Fibroblast of skin of right quadriceps (primary cell): ENCODE data around the gene GCN1.
A peak's percentile ranks its signal among the peaks of the same experiment; 100 is the strongest.

Experiments
- DNase-seq: peaks from one replicate; pipeline ENCODE4 v3.0.0-alpha.2; 2013

Gene GCN1

DNA sequence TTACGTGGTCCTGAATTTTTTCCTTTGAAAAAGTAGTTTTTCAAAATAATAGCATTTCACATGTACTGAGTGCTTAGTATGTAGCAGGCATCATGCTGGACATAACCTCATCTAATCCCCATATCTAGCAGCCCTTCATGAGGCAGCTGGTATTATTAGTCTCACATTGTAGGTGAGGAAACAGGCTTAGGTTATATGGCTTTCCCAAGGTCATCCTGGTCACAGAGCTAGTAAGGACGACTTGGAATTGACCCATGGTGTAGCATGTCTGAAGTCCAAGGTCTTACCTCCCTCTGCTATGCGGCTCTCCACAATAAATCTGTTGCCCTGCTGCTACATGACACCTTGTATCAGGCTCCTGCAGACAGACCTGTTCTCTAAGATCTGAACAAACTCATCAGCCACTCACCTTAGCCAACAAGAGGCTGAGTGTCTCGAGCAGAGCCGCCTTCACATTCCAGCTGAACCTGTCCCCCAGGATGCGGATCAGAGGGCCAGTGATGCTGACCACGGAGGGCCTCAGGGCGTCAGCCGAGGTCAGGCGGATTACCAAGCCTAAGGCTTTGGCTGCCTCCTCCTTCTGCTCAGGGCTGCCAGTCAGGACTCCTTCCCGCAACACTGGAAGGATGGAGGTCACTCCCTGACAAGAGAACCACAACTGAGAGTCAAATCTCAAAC, 58.3 kb downstream of the GCN1 start:
- no peak for DNase-seq

- no peak for DNase-seq
Observed at GRCh38 chr12:120134307-120134980, 60.1 kb downstream of the GCN1 start.

DNA sequence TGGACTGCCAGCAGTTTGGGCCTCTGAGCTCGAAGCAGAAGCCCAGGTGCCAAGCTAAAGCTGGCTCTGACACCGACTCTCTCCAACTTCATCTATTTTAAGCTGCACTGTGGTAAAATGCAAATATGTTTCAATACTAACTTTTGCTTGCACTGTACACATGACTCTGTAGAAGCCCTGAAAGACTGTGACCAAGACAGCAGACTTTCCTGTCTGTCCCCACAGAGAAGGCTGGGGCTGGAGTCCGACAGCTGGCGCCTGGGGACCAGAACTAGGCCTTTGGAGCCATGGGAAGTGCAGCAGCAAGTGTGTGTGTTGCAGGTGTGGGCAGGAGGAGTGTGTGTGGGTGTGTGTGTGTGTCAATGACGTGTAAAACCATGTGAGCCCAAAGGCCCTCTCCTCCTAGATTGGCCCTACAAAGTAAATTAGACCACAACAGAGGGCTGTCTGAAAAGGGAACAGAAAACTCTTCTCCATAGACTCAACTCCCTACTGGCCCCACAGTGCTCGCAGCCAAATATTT, 61.6 kb downstream of the GCN1 start:
- no peak for DNase-seq

DNA sequence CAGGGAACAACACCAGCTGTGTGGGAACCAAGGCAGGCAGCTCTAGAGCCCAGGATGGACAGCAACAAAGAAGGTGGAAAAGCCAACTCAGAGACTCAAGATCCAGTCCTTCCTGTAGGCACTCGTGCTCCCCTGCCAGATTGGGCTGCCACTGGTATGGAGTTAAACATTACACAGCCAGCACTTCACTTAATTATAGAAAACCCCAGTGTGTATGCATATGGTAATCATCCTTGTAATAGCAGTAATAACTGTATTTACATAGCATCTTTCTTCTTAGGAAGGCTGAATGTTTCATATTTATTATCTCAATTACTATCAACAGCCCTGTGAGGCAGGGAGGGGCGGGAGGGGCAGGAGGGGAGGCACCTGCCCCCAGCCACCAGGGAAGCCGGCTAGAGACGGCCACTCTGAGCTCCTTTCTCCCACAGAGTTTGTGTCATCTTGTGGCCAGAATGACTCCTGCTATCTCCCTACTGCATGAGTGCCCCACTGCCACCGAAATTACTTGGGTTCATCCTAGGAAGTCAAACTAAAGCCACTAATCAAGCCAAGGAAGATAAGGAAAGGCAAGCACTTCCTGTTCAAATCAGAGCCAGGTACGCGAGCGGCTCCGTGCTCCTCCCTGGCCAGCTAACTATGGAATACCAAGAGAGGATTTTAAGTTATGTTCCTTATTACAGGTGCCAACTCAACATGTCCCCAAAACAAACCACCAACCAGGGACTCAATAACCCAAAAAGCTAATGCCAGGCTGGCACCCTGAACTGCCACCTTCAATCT, 62.3 kb downstream of the GCN1 start:
- DNase-seq: no peak

DNA sequence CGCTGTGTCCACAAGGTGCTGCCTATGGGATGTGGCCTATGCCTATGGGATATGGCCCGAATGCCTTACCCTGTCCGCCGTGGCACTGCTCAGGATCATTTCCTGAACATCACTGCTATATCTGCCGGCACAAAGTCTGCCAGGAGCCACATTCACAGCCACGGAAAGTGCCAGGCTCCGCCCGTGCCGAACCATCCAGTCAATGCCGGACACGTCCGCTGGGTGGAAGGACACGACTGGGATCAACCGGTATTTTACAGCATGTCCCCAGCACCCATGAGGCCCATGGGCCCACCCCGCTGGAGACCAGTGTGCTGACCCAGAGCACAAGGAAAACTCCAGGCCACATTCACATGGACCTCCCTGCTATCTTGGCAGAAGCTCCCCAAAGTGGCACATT, 63.4 kb downstream of the GCN1 start:
- no peak for DNase-seq

DNA sequence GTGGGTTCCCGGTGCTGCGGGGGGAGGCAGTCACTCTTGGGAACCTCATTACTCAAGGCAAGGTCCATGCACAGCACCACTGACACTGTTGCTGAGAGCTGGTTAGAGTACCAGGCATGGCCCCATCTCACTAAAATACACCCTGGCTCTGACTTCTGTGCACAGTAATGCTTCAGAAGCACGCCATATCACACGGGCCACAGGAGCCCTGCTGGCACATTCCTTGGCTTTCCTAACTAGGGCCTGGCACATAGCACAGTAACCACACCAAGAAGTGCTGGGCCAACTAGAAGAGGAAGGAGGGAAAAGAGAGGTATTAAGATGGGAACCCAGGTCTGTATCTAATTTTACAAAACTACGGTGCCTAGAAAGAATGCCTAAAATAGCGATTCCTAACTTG, 64.5 kb downstream of the GCN1 start:
- DNase-seq: no peak

GRCh38 chr12:120126635-120127005, 67.9 kb downstream of the GCN1 start:
- DNase-seq: no peak

DNA sequence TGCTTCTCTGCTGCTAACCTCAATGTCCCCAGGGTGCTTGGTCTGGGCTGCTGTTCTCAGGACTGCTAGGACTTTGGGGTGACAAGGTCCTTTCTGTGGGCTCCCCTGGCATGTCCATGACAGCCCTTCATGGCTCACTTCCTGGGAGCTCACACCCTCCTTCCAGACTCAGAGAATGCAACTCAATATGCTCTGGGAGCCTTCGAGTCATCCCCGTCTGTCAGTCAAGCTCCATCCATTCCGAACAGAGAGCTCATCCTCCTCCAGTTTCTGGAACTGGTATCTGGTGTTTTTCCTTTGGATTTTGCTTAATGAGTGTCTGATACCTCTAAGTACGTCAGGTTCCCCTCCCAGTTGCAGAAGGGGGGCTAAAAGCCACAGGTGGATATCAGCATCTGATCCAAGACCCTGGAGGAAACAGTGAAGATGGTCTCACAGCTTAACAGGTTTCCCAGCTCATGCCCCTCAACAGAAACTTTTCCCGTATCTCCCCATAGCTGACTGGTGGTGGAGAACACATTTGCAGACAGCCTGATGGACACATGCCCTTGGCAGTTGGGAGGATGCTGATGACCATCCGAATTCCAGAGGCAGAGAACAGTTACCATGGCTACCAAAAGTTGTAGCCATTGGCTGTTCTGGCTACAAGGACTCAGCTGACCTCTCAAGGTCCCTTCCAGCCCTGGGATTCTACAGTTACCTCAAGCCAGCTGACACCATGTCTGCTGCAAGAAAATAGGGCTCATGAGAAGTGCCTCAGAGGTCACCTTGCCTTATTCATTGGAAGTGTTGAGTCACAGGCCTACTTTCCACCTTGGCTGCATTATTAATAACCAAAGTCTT, 68.5 kb downstream of the GCN1 start:
- DNase-seq: no peak

- no peak for DNase-seq
Observed at GRCh38 chr12:120125029-120125428, 69.5 kb downstream of the GCN1 start.

DNA sequence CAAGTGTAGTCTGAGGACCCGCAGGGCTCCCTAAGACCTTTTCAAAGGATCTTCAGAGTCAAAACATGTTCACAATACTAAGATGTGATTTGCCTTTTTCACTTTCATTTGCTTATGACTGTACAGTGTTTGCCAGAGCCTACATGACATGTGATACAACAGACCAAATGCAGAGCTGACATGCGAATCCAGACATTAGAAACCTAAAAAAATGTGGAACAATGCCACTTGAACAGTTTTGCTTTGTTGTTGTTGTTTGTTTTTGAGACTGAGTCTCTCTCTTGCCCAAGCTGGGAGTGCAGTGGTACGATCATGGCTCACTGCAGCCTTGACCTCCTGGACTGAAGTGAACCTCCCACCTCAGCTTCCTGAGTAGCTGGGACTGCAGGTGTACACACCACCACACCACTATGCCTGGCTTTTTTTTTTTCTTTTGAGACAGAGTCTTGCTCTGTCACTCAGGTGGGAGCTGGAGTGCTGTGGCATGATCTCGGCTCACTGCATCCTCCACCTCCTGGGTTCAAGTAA, 72.7 kb downstream of the GCN1 start:
- no peak for DNase-seq

- DNase-seq: no peak
Observed at GRCh38 chr12:120121343-120121742, 73.2 kb downstream of the GCN1 start.

DNA sequence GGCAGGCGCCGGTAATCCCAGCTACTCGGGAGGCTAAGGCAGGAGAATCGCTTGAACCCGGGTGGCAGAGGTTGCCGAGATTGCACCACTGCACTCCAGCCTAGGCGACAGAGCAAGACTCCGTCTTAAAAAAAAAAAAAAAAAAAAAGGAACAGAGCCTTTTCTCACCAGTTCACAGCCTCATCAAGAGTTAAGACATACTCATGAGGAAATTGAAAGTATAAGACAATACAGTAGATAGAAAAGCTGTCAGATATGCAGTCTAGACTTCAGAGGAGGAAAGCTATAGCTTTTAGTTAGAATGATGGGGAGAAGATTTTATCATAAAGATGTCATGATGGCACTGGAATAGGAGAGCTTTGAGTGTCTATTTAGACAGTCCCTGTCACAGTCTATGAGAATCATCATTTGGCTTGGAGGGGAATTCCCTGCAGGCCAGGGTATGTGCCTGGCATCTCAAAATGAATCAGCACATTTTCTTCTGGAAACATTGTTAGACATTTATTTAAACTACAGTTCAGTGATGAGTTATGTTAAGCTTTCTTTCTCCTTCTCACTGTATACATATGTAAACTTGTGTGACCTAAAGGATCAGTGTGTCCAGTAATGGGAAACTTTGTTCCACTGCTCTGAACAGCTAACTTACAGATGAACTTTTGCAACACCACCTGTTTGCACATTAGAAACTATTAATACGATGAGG, 75.1 kb downstream of the GCN1 start:
- DNase-seq: peak; percentile 41

DNA sequence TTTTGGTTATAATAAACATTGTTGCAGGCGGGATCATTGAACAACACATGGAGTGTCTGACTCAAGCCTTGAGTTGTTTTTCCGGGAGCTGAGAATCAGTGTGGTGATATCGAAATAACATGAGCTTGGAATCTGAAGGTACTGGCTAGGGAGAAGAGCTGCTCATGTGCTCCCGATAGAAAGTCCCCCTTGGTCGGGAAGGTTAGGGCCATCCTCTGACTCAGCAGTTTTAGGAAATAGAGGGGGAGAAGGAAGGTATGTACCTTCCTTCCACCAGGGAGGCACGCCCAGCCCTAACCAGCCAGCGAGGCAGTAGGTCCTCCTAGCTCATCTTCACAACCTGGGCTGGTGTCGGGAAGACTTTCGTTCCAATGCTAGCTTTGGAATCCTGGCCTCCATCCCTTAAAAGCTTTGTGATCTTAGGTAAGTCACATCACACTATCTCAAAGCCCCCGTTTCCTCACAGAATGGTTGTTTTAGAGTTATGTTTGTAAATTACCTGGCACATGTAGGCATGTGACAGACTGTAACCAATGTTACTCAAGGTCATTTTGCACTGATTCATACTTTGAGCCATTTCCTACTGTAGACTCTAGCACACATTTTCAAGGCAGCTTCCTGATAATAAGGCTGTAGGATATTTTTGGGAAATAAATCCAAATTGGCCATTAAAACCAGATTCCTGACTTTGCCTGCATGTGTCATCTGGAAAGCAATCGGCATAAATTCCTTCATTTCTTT, 76.0 kb downstream of the GCN1 start:
- DNase-seq: peak; percentile 69

DNA sequence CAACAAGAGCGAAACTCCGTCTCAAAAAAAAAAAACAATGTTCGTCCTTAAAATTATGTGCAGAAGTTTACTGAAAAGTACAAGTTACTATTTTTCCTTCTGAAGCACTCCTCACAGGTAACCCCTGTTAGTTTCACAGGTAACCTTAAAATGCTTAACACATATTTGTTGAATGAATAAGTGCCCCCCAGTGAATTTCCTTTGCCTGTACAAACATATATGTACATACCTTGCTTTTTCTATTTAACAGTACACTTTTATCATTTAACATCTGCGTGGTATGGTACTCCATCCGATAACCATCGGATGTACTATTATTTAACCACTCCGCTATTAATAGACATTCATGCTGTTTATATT, 76.6 kb downstream of the GCN1 start:
- no peak for DNase-seq

DNA sequence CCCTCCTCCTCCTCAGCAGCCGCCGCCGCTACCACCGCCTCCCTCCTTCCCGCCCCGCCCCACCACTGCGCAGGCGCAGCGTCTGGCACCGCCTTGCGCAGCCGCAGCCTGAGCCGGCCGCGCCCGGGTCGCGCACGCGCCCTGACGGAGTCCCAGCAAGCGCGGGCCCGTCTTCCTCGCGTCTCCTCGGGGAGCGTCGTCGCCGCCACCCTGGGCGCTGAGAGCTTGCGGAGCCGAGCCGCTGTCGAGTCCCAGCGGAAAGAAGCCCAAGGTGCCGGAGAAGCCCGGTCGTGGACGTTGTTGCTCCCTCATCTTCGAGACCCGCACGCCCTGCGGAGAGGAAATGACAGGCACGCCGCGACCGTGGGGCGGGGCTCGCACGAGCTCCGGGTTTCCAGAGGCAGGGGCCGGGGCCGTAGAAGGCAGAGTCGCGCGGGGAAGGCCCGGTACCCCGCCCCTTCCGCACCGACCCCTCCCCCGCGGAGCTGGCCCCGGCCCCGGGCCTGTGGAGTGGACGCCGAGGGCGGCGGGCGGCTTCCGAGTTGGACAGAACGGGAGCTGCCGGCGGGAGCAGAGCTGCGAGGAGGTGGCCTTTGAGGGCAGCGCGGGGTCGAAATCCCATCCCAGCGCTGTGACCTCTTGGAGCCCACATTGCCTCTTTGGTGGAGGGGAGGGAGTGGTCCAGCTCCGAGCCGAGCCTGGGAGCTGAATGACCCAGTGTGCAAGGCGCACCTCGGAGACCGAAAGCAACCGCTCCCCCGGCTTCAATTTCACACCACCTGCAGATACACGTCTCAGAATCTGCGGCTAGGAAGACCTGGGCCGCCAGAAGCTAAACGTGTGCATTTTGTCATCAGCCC, 77.5 kb downstream of the GCN1 start:
- peak; percentile 92 for DNase-seq

DNA sequence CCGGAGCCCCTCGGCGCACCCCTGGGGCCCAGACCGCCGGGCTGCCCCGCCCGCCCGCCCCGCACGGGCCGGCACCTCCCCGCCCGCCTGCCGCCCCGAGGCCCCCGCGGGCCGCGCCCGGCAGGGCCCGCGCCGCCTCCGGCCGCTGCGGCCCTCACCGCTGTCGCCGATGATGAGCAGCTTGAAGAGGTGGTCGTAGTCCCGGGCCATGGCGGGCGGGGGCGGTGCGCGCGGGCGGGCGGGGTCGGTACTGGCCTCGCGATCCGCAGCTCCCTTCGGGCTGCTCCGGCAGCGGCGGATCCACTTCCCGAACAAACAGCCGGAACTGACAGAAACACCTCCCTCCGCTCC, 78.1 kb downstream of the GCN1 start, which contains the start of gene RAB35:
Gene RAB35, minus strand, starts transcription at position 313 of the 351 bp plus-strand sequence. Its CDS starts 103 bp downstream, at position 210.
- DNase-seq: no peak

DNA sequence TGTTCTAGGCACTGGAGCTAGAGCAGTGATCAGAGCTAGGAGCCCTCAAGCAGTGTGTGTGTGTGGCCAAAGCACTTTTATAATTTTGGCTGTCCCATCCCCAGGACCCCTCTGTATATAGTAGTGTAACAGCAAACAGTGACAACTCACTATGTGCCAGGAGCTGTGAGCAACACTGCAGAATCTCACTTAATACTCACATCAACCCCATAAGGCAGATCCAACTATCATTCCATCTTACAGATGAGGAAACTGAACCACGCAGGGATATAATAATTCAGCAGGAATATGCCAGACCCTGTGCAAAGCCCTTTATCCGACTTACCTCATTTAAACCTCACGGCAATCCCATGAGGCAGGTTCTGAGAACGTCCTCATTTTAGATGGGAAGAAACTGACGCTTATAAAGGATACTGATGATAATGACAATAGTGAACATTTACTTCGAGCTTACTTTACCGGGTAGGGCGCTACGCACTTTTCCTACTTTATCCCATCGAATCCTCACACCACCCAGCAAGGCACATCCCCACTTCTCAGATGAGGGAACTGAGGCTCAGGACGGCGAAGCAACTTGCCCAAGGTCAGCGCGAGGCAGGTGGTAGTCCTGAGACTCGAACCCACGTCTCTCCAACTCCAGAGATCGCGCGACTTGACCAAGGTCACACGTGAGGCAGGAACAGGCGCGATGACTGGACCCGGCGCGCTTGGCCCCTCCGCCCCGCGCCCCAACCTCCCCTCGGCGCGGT, 78.6 kb downstream of the GCN1 start:
- DNase-seq: peak; percentile 36

GRCh38 chr12:120115066-120115465, 79.4 kb downstream of the GCN1 start:
- no peak for DNase-seq
